ENCODE results near the gene FBXO34. TPM values are rescaled to one million over a fixed set of nuclear protein-coding genes. Genes with fewer than 3 reads are reported as not detected.
A peak's percentile ranks its signal among the peaks of the same experiment; 100 is the strongest.

The FBXO34 gene
- total and polyA plus RNA-seq, 9 of the 15 experiments (the other 6 are each of a cell fraction or from before 2014, with no cell fraction given) = 6.3 to 24.9 (median 16.2) TPM

DNA sequence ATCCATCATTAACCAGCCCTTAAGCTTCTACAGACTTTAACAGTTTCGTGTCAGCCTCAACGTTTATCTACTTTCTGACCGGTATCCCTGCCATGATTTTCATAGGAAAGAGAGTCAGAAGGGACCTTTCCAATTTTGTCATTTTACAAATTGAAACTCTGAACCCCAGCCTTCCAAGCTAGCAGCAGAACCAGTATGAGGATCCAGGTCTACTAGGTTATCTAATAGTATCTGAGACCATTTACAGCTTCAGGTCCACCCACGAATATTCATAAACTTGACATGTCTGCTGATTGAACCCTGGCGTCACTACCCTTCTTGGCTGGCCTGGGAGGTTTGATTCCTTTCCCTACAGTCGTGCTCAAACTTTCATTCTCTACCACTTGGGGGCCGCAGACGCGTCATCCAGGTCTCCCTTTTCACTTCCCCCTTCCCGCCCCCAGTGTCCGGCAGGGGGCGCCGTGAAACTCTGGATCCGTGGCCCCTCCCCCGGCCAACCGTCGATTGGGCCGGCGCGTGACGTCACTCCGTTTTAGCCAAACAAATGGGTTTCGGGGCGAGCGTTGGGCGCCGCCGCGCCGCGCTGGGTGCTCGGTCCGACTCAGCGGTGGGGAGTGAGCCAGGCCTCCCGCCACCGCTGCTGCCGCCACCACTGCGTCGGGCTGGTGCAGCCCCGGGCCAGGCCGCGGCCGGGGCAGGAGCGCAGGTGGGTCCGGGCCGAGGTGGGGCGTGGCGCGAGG, at the start of gene FBXO34 (continued):
- no peak for TF ChIP-seq SNIP1 (IDR thresholded peaks at IDR 0.05; ENCODE audit: low read depth)
- TF ChIP-seq, protein P1, sequence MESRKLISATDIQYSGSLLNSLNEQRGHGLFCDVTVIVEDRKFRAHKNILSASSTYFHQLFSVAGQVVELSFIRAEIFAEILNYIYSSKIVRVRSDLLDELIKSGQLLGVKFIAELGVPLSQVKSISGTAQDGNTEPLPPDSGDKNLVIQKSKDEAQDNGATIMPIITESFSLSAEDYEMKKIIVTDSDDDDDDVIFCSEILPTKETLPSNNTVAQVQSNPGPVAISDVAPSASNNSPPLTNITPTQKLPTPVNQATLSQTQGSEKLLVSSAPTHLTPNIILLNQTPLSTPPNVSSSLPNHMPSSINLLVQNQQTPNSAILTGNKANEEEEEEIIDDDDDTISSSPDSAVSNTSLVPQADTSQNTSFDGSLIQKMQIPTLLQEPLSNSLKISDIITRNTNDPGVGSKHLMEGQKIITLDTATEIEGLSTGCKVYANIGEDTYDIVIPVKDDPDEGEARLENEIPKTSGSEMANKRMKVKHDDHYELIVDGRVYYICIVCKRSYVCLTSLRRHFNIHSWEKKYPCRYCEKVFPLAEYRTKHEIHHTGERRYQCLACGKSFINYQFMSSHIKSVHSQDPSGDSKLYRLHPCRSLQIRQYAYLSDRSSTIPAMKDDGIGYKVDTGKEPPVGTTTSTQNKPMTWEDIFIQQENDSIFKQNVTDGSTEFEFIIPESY (CRISPR knock-in tag; IDR thresholded peaks at IDR 0.05) = no peak
- peak; percentile 98 for TF ChIP-seq ATF7 (IDR thresholded peaks at IDR 0.05)
- peak; percentile 53; the same call in 1 of the 2 replicates for TF ChIP-seq HCFC1 (IDR thresholded peaks at IDR 0.05; ENCODE audit: low read depth, low read length)
- no peak for TF ChIP-seq ZNF77 (CRISPR knock-in tag; IDR thresholded peaks at IDR 0.05)
- 0 out of 2 replicates have a peak, but pooled peaks have one; percentile 24 for TF ChIP-seq TCF3 (CRISPR knock-in tag; IDR thresholded peaks at IDR 0.05)
- 0 out of 2 replicates have a peak, but pooled peaks have one; percentile 11 for TF ChIP-seq NFRKB (IDR thresholded peaks at IDR 0.05; ENCODE audit: low read depth)
- TF ChIP-seq EP300 (IDR thresholded peaks at IDR 0.05; ENCODE audit: low read length) = peak; percentile 77
- TF ChIP-seq RBM22 (IDR thresholded peaks at IDR 0.05; ENCODE audit: low read depth, low read length, poor library complexity, severe bottlenecking) = no peak
- TF ChIP-seq, protein P2, sequence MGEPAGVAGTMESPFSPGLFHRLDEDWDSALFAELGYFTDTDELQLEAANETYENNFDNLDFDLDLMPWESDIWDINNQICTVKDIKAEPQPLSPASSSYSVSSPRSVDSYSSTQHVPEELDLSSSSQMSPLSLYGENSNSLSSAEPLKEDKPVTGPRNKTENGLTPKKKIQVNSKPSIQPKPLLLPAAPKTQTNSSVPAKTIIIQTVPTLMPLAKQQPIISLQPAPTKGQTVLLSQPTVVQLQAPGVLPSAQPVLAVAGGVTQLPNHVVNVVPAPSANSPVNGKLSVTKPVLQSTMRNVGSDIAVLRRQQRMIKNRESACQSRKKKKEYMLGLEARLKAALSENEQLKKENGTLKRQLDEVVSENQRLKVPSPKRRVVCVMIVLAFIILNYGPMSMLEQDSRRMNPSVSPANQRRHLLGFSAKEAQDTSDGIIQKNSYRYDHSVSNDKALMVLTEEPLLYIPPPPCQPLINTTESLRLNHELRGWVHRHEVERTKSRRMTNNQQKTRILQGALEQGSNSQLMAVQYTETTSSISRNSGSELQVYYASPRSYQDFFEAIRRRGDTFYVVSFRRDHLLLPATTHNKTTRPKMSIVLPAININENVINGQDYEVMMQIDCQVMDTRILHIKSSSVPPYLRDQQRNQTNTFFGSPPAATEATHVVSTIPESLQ (CRISPR knock-in tag; IDR thresholded peaks at IDR 0.05) = no peak
- TF ChIP-seq, protein P3, sequence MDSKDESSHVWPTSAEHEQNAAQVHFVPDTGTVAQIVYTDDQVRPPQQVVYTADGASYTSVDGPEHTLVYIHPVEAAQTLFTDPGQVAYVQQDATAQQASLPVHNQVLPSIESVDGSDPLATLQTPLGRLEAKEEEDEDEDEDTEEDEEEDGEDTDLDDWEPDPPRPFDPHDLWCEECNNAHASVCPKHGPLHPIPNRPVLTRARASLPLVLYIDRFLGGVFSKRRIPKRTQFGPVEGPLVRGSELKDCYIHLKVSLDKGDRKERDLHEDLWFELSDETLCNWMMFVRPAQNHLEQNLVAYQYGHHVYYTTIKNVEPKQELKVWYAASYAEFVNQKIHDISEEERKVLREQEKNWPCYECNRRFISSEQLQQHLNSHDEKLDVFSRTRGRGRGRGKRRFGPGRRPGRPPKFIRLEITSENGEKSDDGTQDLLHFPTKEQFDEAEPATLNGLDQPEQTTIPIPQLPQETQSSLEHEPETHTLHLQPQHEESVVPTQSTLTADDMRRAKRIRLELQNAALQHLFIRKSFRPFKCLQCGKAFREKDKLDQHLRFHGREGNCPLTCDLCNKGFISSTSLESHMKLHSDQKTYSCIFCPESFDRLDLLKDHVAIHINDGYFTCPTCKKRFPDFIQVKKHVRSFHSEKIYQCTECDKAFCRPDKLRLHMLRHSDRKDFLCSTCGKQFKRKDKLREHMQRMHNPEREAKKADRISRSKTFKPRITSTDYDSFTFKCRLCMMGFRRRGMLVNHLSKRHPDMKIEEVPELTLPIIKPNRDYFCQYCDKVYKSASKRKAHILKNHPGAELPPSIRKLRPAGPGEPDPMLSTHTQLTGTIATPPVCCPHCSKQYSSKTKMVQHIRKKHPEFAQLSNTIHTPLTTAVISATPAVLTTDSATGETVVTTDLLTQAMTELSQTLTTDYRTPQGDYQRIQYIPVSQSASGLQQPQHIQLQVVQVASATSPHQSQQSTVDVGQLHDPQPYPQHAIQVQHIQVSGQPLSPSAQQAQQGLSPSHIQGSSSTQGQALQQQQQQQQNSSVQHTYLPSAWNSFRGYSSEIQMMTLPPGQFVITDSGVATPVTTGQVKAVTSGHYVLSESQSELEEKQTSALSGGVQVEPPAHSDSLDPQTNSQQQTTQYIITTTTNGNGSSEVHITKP (IDR thresholded peaks at IDR 0.05; ENCODE audit: partially characterized antibody) = peak; percentile 65
- TF ChIP-seq TRIM28 (IDR thresholded peaks at IDR 0.05) = no peak
- no peak for TF ChIP-seq NR2F6 (CRISPR knock-in tag; IDR thresholded peaks at IDR 0.05)
- no peak for TF ChIP-seq TAF9B (IDR thresholded peaks at IDR 0.05; ENCODE audit: partially characterized antibody)
- TF ChIP-seq JUND (IDR thresholded peaks at IDR 0.05; ENCODE audit: borderline replicate concordance, low read depth, low read length) = peak; percentile 85
- peak; percentile 51; the same call in 1 of the 3 replicates for TF ChIP-seq JUND (tag; IDR thresholded peaks at IDR 0.05; ENCODE audit: borderline replicate concordance, low read depth, low read length)
- TF ChIP-seq, protein P4, sequence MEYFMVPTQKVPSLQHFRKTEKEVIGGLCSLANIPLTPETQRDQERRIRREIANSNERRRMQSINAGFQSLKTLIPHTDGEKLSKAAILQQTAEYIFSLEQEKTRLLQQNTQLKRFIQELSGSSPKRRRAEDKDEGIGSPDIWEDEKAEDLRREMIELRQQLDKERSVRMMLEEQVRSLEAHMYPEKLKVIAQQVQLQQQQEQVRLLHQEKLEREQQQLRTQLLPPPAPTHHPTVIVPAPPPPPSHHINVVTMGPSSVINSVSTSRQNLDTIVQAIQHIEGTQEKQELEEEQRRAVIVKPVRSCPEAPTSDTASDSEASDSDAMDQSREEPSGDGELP (CRISPR knock-in tag; IDR thresholded peaks at IDR 0.05; ENCODE audit: borderline replicate concordance) = peak; percentile 67; the same call in 1 of the 2 replicates
- TF ChIP-seq, protein P5, sequence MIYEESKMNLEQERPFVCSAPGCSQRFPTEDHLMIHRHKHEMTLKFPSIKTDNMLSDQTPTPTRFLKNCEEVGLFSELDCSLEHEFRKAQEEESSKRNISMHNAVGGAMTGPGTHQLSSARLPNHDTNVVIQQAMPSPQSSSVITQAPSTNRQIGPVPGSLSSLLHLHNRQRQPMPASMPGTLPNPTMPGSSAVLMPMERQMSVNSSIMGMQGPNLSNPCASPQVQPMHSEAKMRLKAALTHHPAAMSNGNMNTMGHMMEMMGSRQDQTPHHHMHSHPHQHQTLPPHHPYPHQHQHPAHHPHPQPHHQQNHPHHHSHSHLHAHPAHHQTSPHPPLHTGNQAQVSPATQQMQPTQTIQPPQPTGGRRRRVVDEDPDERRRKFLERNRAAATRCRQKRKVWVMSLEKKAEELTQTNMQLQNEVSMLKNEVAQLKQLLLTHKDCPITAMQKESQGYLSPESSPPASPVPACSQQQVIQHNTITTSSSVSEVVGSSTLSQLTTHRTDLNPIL (CRISPR knock-in tag; IDR thresholded peaks at IDR 0.05) = no peak
